Stimulated activated CD4-positive, alpha-beta T cell treated with anti-CD3 and anti-CD28 coated beads, Interleukin-1b, Interleukin-23, amount 100 ng/mL, for 24 hours (primary cell): ENCODE results near the gene TARM1.
A peak's percentile ranks its signal among the peaks of the same experiment; 100 is the strongest.

Experiments used
- DNase-seq, 4 experiments: peaks; one replicate each; pipeline ENCODE4 v3.0.0-alpha.2; 2020; ENCODE audit warnings: low read depth in 4 of 4, low spot score in 1 of 4

TARM1 gene

GRCh38 chr19:54081032-54081431, at the start of gene TARM1:
Gene TARM1, minus strand, starts transcription at chr19:54081365. Its CDS starts 25 bp downstream, at chr19:54081340.
- DNase-seq, result no peak

- no peak for DNase-seq
Observed at GRCh38 chr19:54129617-54129996, 48.4 kb upstream of the TARM1 start.

GRCh38 chr19:54128796-54129616, 47.8 kb upstream of the TARM1 start:
- DNase-seq, result no peak

DNA sequence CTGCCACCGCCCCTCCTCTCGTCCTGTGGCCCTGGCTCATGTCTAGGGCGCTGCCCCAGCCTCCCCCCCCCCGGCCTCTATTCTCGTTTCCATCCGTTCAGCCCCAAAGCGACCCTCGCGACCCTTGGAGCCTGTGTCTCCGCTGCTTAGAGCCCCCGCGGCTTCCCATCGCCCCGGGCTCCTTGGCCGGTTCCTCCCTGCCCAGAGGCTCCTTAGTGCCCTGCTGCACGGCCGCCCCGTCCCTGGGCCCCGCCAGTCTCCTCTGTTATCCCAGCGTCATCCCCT, 47.2 kb upstream of the TARM1 start:
- no peak for DNase-seq

DNA sequence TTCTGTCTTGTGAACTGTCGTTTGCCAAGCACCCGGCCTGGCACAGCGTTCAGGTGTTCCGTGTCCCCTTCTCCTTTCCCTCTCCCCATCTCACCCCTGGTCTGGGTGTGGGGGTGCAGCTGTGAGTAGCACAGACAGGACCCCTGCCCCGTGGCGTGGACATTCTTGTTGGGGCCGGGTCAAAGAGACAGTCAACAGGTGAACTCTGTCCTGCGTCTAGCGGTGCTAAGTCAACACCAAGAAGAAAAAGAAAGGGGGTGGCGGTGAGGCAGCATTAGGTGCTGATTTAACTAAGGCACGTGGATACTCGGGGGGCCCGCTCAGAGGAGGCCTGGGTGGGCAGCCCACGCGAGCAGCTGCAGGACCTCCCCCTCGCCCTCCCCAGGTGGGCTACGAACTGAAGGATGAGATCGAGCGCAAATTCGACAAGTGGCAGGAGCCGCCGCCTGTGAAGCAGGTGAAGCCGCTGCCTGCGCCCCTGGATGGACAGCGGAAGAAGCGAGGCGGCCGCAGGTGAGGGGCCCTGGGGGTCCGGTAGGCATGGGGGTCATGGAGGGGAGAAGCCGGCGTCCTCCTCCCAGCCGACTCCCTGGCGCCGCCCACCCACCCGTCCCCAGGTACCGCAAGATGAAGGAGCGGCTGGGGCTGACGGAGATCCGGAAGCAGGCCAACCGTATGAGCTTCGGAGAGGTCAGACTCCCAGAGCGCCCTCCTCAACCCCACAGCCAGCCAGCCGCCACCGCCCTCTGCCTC, 46.7 kb upstream of the TARM1 start:
- DNase-seq, result no peak

- DNase-seq, result no peak
Observed at GRCh38 chr19:54125713-54126112, 44.5 kb upstream of the TARM1 start.

DNA sequence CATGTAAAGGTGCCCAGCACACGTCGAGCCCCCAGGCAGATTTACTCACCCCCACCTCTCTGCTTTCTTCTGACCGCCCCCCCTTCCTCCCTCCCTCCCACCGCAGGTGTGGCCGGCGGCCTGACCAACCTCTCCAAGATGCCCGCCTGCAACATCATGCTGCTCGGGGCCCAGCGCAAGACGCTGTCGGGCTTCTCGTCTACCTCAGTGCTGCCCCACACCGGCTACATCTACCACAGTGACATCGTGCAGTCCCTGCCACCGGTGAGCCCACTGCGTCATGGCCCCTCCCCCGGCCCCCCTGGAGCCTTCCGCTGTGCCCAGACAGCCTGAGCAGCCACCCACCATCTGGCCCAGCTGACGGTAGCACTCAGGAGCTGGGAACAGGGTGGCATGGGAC, 43.2 kb upstream of the TARM1 start:
- no peak for DNase-seq

GRCh38 chr19:54123682-54124081, 42.5 kb upstream of the TARM1 start:
- no peak for DNase-seq

DNA sequence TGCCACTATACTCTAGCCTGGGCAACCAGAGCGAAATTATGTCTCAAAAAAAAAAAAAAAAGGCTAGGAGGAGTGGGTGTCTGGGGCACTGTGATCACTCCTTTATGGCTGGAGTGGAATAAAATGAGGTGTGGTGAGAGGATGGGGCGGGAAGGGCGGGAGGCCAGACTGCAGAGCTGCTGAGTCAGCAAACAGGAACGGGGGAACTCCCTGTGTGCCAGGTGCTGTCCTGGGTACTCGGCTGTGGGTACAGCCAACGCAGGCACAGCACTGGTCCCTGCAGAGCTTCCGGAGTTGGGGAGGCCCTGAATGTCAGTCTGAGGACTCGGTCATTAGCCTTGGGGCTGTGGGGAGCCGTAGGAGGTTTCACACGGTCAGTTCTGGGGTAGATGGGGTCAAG, 40.1 kb upstream of the TARM1 start:
- DNase-seq, result no peak

GRCh38 chr19:54115109-54116063, 34.2 kb upstream of the TARM1 start, which contains the start of the genes PRPF31 and TFPT:
Gene PRPF31, plus strand, starts transcription at chr19:54115754. Its CDS starts 2,525 bp downstream, at chr19:54118279.
Gene TFPT, minus strand, starts transcription at chr19:54115657. Its CDS starts 388 bp downstream, at chr19:54115269.
- peak; percentile 92 to 98 (median 96) for DNase-seq

DNA sequence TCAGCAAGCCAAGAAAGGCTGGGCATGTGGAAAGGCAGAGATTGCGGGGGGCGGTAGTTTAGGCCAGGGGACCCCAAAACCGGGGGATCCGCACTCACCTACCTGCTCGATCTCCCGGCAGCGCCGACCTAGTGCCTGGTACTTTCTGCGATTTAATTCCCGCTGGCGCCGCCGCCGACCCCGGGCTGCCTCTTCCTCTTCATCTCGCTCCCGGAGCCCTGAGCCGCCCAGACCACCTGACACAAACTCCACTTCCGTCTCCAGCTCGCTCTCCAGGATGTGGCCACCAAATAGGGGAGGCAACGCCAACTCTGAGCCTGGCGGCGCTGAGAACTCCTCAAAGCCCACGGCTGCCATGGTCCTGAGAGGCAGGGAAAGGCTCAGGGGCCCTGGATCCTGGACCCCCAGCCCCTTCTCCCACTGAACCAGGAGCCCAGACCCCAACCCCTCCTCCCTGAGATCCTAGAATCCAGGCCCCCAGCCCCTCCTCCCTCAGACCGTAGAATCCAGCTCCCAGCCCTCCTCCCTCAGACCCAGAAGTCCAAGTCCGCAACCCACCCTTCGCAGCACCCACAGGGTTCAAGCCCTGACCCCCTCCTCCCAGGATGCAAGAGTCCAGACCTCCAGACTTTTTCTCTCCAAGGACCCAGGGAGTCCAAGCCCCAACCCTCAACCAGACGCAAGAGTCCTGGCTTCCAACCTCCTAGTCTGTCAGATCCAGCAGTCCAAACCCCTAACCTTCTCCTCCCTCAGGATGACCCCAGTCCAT, 33.4 kb upstream of the TARM1 start:
- DNase-seq, result no peak

- DNase-seq, result no peak
Observed at GRCh38 chr19:54109651-54110050, 28.5 kb upstream of the TARM1 start.

- no peak for DNase-seq
Observed at GRCh38 chr19:54108496-54108895, 27.3 kb upstream of the TARM1 start.

DNA sequence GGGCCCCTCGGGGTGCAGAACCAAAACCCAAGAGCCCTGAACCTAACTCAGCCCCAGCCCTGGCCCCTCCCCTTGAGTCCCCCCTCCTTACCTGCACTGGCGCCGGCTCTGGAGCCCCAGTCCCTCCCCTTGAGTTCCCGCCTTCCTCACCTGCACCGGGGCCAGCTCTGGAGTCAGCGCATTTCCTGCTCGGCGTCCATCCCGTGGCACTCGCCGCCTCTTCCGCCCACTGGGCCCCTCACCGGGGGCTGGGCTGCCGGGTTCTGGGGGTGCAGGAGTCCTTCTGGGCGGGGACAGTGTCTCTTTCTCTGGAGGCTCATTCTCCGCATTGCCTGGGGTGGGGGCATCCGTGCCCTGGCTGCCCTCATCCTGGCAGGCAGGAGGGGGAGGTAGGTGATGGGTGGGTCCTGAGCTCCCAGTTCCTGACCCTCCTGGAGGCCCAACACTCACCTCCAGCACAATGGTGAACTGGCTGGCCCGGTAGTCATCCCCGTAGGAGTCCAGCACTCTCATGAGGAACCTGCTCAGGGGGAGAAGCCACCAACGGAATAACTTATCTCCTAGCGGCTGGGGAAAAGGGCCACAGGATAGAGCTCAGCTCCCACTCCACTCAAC, 26.8 kb upstream of the TARM1 start:
- DNase-seq, result no peak

DNA sequence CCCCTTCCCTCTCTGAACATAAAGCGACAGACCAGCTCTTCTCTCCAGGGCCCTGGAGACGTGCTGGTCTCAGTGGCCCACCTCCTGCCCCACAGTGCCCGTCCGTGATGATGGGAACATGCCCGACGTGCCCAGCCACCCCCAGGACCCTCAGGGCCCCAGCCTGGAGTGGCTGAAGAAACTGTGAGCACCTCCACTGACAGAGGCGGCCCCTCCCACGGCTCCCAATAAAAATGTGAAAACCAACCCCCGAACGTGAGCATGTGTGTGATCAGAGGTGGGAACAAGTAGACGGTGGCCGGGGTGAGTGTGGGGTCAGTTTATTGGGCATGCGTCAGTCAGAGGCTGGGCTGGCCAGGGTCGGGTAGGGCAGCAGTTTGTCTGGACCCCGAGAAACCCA, 25.6 kb upstream of the TARM1 start:
- no peak for DNase-seq

- no peak for DNase-seq
Observed at GRCh38 chr19:54105796-54106195, 24.6 kb upstream of the TARM1 start.

GRCh38 chr19:54104998-54105715, 24.0 kb upstream of the TARM1 start:
- no peak for DNase-seq

GRCh38 chr19:54102421-54103169, 21.4 kb upstream of the TARM1 start, which contains the start of gene NDUFA3:
Gene NDUFA3, plus strand, starts transcription at chr19:54102855. Its CDS starts 24 bp downstream, at chr19:54102879.
- DNase-seq, result peak; percentile 83 to 96 (median 89)

DNA sequence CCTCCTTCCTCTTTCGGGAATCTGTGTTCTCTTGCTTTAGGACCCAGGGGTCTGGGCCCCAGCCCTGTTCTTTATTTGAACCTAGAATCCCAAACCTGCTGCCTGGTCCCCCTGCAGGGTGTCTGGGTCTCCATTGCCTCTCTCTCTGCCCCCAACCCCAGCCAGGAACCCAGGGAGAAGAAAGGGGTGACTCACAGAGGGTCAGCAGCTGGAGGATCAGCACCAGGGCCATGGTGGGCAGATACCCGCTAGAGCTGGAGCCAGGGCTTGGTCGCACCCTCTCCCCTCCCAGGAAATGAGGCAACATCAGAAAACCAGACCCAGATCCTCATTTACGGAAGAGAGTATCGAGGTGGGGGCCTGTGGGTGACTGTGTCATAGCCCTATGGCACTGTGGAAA, 19.4 kb upstream of the TARM1 start, which contains the start of gene OSCAR:
TSS of gene OSCAR (minus strand) at position 243 of the 400 bp plus-strand sequence. CDS start at position 232, 11 bp downstream.
- no peak for DNase-seq
